Hepatocyte (in vitro differentiated cells): ENCODE measurements around the gene RUNX1. TPM values are rescaled to one million over a fixed set of nuclear protein-coding genes. Genes with fewer than 3 reads are reported as not detected.

ENCODE experiments used
- DNase-seq: peaks from one replicate; pipeline ENCODE4 v3.0.0-alpha.2; 2016; ENCODE audit warnings: low spot score
- H2AFZ ChIP-seq: fragments of 200-600 bp; sonication (generic); 2 replicates; pipeline ENCODE4 v1.6.0; 2016; ENCODE audit warnings: antibody characterized with exemption, mild to moderate bottlenecking
- H3K27ac ChIP-seq: fragments of 200-600 bp; sonication (generic); 2 replicates; pipeline ENCODE4 v1.5.1; 2016; ENCODE audit warnings: mild to moderate bottlenecking
- H3K27me3 ChIP-seq: fragments of 200-600 bp; sonication (generic); 2 replicates; pipeline ENCODE4 v1.6.1; 2016
- H3K36me3 ChIP-seq: fragments of 200-600 bp; sonication (generic); replicated peaks from 2 replicates; pipeline ENCODE4 v1.5.1; 2016; ENCODE audit warnings: low read depth; ENCODE audit not compliant: insufficient read depth
- H3K4me1 ChIP-seq: fragments of 200-600 bp; sonication (generic); 2 replicates; pipeline ENCODE4 v1.5.1; 2016; ENCODE audit warnings: mild to moderate bottlenecking, moderate library complexity; ENCODE audit not compliant: insufficient read depth
- H3K4me2 ChIP-seq: fragments of 200-600 bp; sonication (generic); 2 replicates; pipeline ENCODE4 v1.6.0; 2016
- H3K4me3 ChIP-seq: fragments of 200-600 bp; sonication (generic); 2 replicates; pipeline ENCODE4 v1.5.1; 2016; ENCODE audit warnings: mild to moderate bottlenecking
- H3K79me2 ChIP-seq: fragments of 200-600 bp; sonication (generic); 2 replicates; pipeline ENCODE4 v1.6.0; 2017; ENCODE audit warnings: mild to moderate bottlenecking
- H3K9me2 ChIP-seq: fragments of 200-600 bp; sonication (generic); replicated peaks from 2 replicates; pipeline ENCODE4 v1.6.0; 2017; ENCODE audit warnings: mild to moderate bottlenecking; ENCODE audit not compliant: insufficient read depth
- H3K9me3 ChIP-seq: fragments of 200-600 bp; sonication (generic); 2 replicates; pipeline ENCODE4 v1.5.1; 2016; ENCODE audit warnings: low read depth, mild to moderate bottlenecking
- H4K20me1 ChIP-seq: fragments of 200-600 bp; sonication (generic); 2 replicates; pipeline ENCODE4 v1.6.0; 2016; ENCODE audit warnings: mild to moderate bottlenecking; ENCODE audit not compliant: insufficient read depth, poor library complexity, severe bottlenecking
- CTCF ChIP-seq: fragments of 200-600 bp; sonication (generic); IDR thresholded peaks from 2 replicates; pipeline ENCODE4 v1.5.1; 2016; ENCODE audit warnings: antibody characterized with exemption, mild to moderate bottlenecking; ENCODE audit not compliant: poor library complexity
- EZH2 ChIP-seq: fragments of 200-600 bp; sonication (generic); IDR thresholded peaks from 2 replicates; pipeline ENCODE4 v1.6.1; 2016; ENCODE audit warnings: antibody characterized with exemption, mild to moderate bottlenecking, borderline replicate concordance
- EZH2phosphoT487 ChIP-seq: fragments of 200-600 bp; sonication (generic); IDR thresholded peaks from one replicate; pipeline ENCODE4 v1.6.1; 2018; ENCODE audit warnings: antibody characterized with exemption, mild to moderate bottlenecking, low read depth, moderate library complexity; ENCODE audit not compliant: unreplicated experiment, severe bottlenecking
- WGBS: methylation state at CpG from one replicate; pipeline ENCODE4 v1.1.6; 2016; ENCODE audit warnings: low lambda C conversion rate; ENCODE audit errors: missing lambda C conversion rate; 5-methylcytosine and 5-hydroxymethylcytosine counted together
- polyA plus RNA-seq: library from polyadenylated mRNA; unstranded; fragments of >200 nt; fragmentation: Nextera tagmentation; extraction: Ambion mirVana; gene quantifications from 2 replicates; pipeline ENCODE4 v1.2.1, GENCODE V29; 2016
- total RNA-seq: library from RNA; depleted of rRNA; stranded (reverse); fragments of >200 nt; gene quantifications from 2 replicates; pipeline ENCODE4 v1.2.3, GENCODE V29; 2014

The RUNX1 gene
- total and polyA plus RNA-seq, 2 experiments from 2014 or later = 8.5 to 10.9 TPM

- no peaks in the 10 kb centered on the region for H3K9me2 ChIP-seq
- no peak for DNase-seq
Measured at GRCh38 chr21:34979383-34979782, 69.7 kb downstream of the RUNX1 start.

GRCh38 chr21:34977333-34977732 is 71.8 kb downstream of the RUNX1 start:
- TF ChIP-seq EZH2phosphoT487 (no peak), EZH2 (no peak), CTCF (no peak)
- H3K4me1 ChIP-seq = no peaks in the 10 kb centered on the region
- no peaks in the 10 kb centered on the region for H3K36me3 ChIP-seq
- H3K4me3 ChIP-seq = no peak overlapping the region
- H3K79me2 ChIP-seq = no peaks in the 10 kb centered on the region
- WGBS = 100% methylated on average over 1 of the region's 1 CpG
- H3K27ac ChIP-seq = no peak overlapping the region
- H3K9me3 ChIP-seq = no peaks in the 10 kb centered on the region
- no peaks in the 10 kb centered on the region for H3K9me2 ChIP-seq
- DNase-seq = no peak
- H4K20me1 ChIP-seq = no peaks in the 10 kb centered on the region
- no peak overlapping the region for H3K4me2 ChIP-seq
- no peaks in the 10 kb centered on the region for H3K27me3 ChIP-seq
- no peak overlapping the region for H2AFZ ChIP-seq

More at GRCh38 chr21:34979383-34979782, 69.7 kb downstream of the RUNX1 start:
- no peaks in the 10 kb centered on the region for H3K79me2 ChIP-seq
- H2AFZ ChIP-seq = no peak overlapping the region
- H3K4me3 ChIP-seq = no peak overlapping the region
- no peaks in the 10 kb centered on the region for H4K20me1 ChIP-seq
- WGBS = 63% methylated on average over 4 of the region's 4 CpGs
- TF ChIP-seq EZH2 = no peak
- no peak for TF ChIP-seq EZH2phosphoT487
- no peak for TF ChIP-seq CTCF
- no peak overlapping the region for H3K27ac ChIP-seq
- H3K4me1 ChIP-seq = no peaks in the 10 kb centered on the region
- no peaks in the 10 kb centered on the region for H3K9me3 ChIP-seq
- no peaks in the 10 kb centered on the region for H3K27me3 ChIP-seq
- H3K36me3 ChIP-seq = no peaks in the 10 kb centered on the region
- H3K4me2 ChIP-seq = no peak overlapping the region

GRCh38 chr21:34974162-34974981 is 74.7 kb downstream of the RUNX1 start:
- DNase-seq = peak; percentile 34
- Histone ChIP-seq H3K4me3 (no peak overlapping the region), H3K36me3 (no peaks in the 10 kb centered on the region), H2AFZ (peak overlapping the region; percentile 14), H3K4me1 (no peaks in the 10 kb centered on the region), H3K4me2 (peak overlapping the region; percentile 24), H3K9me2 (no peaks in the 10 kb centered on the region), H3K79me2 (no peaks in the 10 kb centered on the region), H4K20me1 (no peaks in the 10 kb centered on the region), H3K27me3 (no peaks in the 10 kb centered on the region), H3K27ac (peak overlapping the region; percentile 42), H3K9me3 (no peaks in the 10 kb centered on the region)
- TF ChIP-seq CTCF = no peak
- 78% methylated on average over 11 of the region's 11 CpGs for WGBS
